IMR-90 (cell line): ENCODE results near the gene CENATAC. TPM values are rescaled to one million over a fixed set of nuclear protein-coding genes. Genes with fewer than 3 reads are reported as not detected.
"Not testable (repeated sequence)": the region's sequence is repeated elsewhere in the genome, so short reads cannot be mapped to it uniquely, and the experiment has no call there.

Experiments used
- ATAC-seq: fragments of 200-7000 bp; cut with Tn5 transposase; 2 replicates; pipeline ENCODE4 v1.9.1; 2020; ENCODE audit warnings: low read depth, mild to moderate bottlenecking, moderate library complexity
- BruUV-seq: library from RNA; stranded (reverse); fragments of 400-500 nt; replicated peaks from 2 replicates; lab custom pipeline; 2021; lab: Mats Ljungman, UMichigan
- CTCF ChIA-PET: fragments of 300-600 bp; formaldehyde crosslinking; extraction: SDS; loops from one replicate; lab custom pipeline; 2021; ENCODE audit warnings: antibody characterized with exemption; lab: Yijun Ruan, JAX
- POLR2A ChIA-PET: fragments of 300-600 bp; sonication (Branson Sonifier 250); formaldehyde crosslinking; loops from one replicate; lab custom pipeline; 2022; ENCODE audit warnings: antibody characterized with exemption; ENCODE audit not compliant: unreplicated experiment; lab: Charles Lee
- DNase-seq: peaks from one replicate; pipeline ENCODE4 v3.0.0; 2013
- H2AFZ ChIP-seq: replicated peaks from 2 replicates; pipeline ENCODE3; 2013; ENCODE audit warnings: low read length, mild to moderate bottlenecking; ENCODE audit not compliant: poor library complexity
- H2AK5ac ChIP-seq: 2 replicates; pipeline ENCODE4 v1.6.1; 2013; ENCODE audit warnings: low read depth, low read length, inconsistent platforms
- H2AK9ac ChIP-seq: replicated peaks from 2 replicates; pipeline ENCODE3; 2013; ENCODE audit warnings: mild to moderate bottlenecking, low read depth, low read length, moderate library complexity; ENCODE audit not compliant: poor library complexity
- H2BK120ac ChIP-seq: 2 replicates; pipeline ENCODE4 v1.6.1; 2013; ENCODE audit warnings: low read depth, low read length, inconsistent platforms
- H2BK15ac ChIP-seq: 3 replicates; pipeline ENCODE4 v1.6.1; 2013; ENCODE audit warnings: low read depth, low read length, inconsistent platforms
- H2BK20ac ChIP-seq: 2 replicates; pipeline ENCODE4 v1.6.1; 2013; ENCODE audit warnings: low read depth, mild to moderate bottlenecking, inconsistent platforms, low read length, moderate library complexity
- H2BK5ac ChIP-seq: 2 replicates; pipeline ENCODE4 v1.6.1; 2013; ENCODE audit warnings: mild to moderate bottlenecking, low read depth, low read length, inconsistent platforms; ENCODE audit not compliant: poor library complexity, severe bottlenecking
- H3K14ac ChIP-seq: replicated peaks from 2 replicates; pipeline ENCODE4 v1.6.1; 2013; ENCODE audit warnings: low read depth, low read length, inconsistent platforms
- H3K18ac ChIP-seq: 2 replicates; pipeline ENCODE4 v1.6.1; 2013; ENCODE audit warnings: low read depth, low read length, control low read depth
- H3K23ac ChIP-seq: 2 replicates; pipeline ENCODE4 v1.6.1; 2013; ENCODE audit warnings: low read depth, low read length, inconsistent platforms
- H3K27ac ChIP-seq: 2 replicates; pipeline ENCODE4 v1.5.1; 2013; ENCODE audit warnings: mild to moderate bottlenecking, control low read depth, low read length; ENCODE audit not compliant: insufficient read depth
- H3K27me3 ChIP-seq: 2 replicates; pipeline ENCODE4 v1.6.1; 2013; ENCODE audit warnings: low read length; ENCODE audit not compliant: control insufficient read depth, insufficient read depth
- H3K36me3 ChIP-seq: 2 replicates; pipeline ENCODE4 v1.6.1; 2013; ENCODE audit warnings: low read length, mixed read lengths; ENCODE audit not compliant: control insufficient read depth, insufficient read depth
- H3K4ac ChIP-seq: 2 replicates; pipeline ENCODE4 v1.6.1; 2013; ENCODE audit warnings: low read depth, low read length, inconsistent platforms
- H3K4me1 ChIP-seq: 2 replicates; pipeline ENCODE4 v1.6.1; 2013; ENCODE audit warnings: low read length, mixed read lengths; ENCODE audit not compliant: control insufficient read depth, insufficient read depth
- H3K4me2 ChIP-seq: 2 replicates; pipeline ENCODE4 v1.6.1; 2013; ENCODE audit warnings: low read depth, mild to moderate bottlenecking, control low read depth, low read length, moderate library complexity
- H3K4me3 ChIP-seq: 2 replicates; pipeline ENCODE4 v1.5.1; 2013; ENCODE audit warnings: low read depth, mild to moderate bottlenecking, control low read depth, low read length, moderate library complexity; ENCODE audit not compliant: insufficient read depth
- H3K56ac ChIP-seq: 2 replicates; pipeline ENCODE4 v1.6.1; 2013; ENCODE audit warnings: low read length, inconsistent platforms; ENCODE audit not compliant: insufficient read depth; ENCODE audit errors: extremely low read depth
- H3K79me1 ChIP-seq, 2 experiments: 2 replicates each; pipeline ENCODE4 v1.6.1; 2013; ENCODE audit warnings: low read length in 2 of 2, inconsistent platforms in 1 of 2, low read depth in 1 of 2
- H3K9ac ChIP-seq: 2 replicates; pipeline ENCODE4 v1.6.1; 2013; ENCODE audit warnings: low read depth, low read length, control low read depth
- H3K9me1 ChIP-seq: 2 replicates; pipeline ENCODE4 v1.6.1; 2013; ENCODE audit warnings: low read length, inconsistent platforms; ENCODE audit not compliant: insufficient read depth
- H3K9me3 ChIP-seq: 2 replicates; pipeline ENCODE4 v1.6.1; 2013; ENCODE audit warnings: low read length; ENCODE audit not compliant: control insufficient read depth, insufficient read depth
- H4K20me1 ChIP-seq: 2 replicates; pipeline ENCODE4 v1.6.1; 2013; ENCODE audit warnings: low read length, inconsistent platforms; ENCODE audit not compliant: insufficient read depth
- H4K5ac ChIP-seq: 2 replicates; pipeline ENCODE4 v1.6.1; 2013; ENCODE audit warnings: mild to moderate bottlenecking, low read depth, low read length, control low read depth
- H4K8ac ChIP-seq, 2 experiments: 2 replicates each; pipeline ENCODE4 v1.6.1; 2013; ENCODE audit warnings: low read depth in 2 of 2, low read length in 2 of 2, control low read depth in 1 of 2, inconsistent platforms in 1 of 2
- H4K91ac ChIP-seq: 2 replicates; pipeline ENCODE4 v1.6.1; 2013; ENCODE audit warnings: low read depth, low read length, inconsistent platforms; ENCODE audit not compliant: insufficient read depth
- WGBS, 2 experiments: methylation state at CpG; one replicate each; pipeline versions ENCODE4 v1.1.5 to v1.1.7; 2013; ENCODE audit warnings: missing lambda C conversion rate in 2 of 2; ENCODE audit not compliant: insufficient read length in 1 of 2; ENCODE audit errors: extremely low coverage in 2 of 2; 5-methylcytosine and 5-hydroxymethylcytosine counted together
- dilution Hi-C: fragments of 300-500 bp; cut with HindIII; formaldehyde crosslinking; loops from one replicate; pipeline ENCODE4 v1.14.3; 2018; ENCODE audit warnings: low sequenced_read_pairs; ENCODE audit not compliant: unreplicated experiment
- in situ Hi-C: fragments of 300-500 bp; cut with MboI; formaldehyde crosslinking; loops from 3 replicates; pipeline ENCODE4 v1.14.3; 2019; ENCODE audit warnings: low sequenced_read_pairs, inconsistent platforms, mixed read lengths
- intact Hi-C: fragments of 100-400 bp; cut with micrococcal nuclease; formaldehyde crosslinking; loops from 2 replicates; pipeline ENCODE4 v1.10.0; 2022
- polyA plus RNA-seq, 3 experiments: library from polyadenylated mRNA; depleted of rRNA; stranded (reverse); fragments of >200 nt; gene quantifications; 2 replicates each; pipeline ENCODE4 v1.2.3, GENCODE V29; 2012; ENCODE audit warnings: low replicate concordance in 1 of 3
- total RNA-seq: library from RNA; depleted of rRNA; stranded (reverse); fragments of >200 nt; gene quantifications from 2 replicates; pipeline ENCODE4 v1.2.3, GENCODE V29; 2012

Gene CENATAC
- total and polyA plus RNA-seq, 2 of the 4 experiments (the other 2 are of a cell fraction) = 13.1 to 16.7 TPM

GRCh38 chr11:119033421-119033820, 35.5 kb downstream of the CENATAC start:
- CTCF ChIA-PET, H3K9me1 ChIP-seq, H3K27ac ChIP-seq, H4K91ac ChIP-seq, H3K27me3 ChIP-seq, H3K4ac ChIP-seq, POLR2A ChIA-PET, H2BK15ac ChIP-seq, ATAC-seq, H3K4me1 ChIP-seq, H2BK20ac ChIP-seq, in situ Hi-C loops, BruUV-seq, H3K14ac ChIP-seq, intact Hi-C loops, H3K18ac ChIP-seq, H3K36me3 ChIP-seq, H4K20me1 ChIP-seq, H3K56ac ChIP-seq, H4K5ac ChIP-seq, DNase-seq, H4K8ac ChIP-seq, H3K4me2 ChIP-seq, H2AK5ac ChIP-seq, H2AFZ ChIP-seq, H2BK120ac ChIP-seq, dilution Hi-C loops, H3K9me3 ChIP-seq, H3K23ac ChIP-seq, H3K4me3 ChIP-seq, H3K9ac ChIP-seq, H2AK9ac ChIP-seq, H2BK5ac ChIP-seq: not testable (repeated sequence)
- no CpG with 5 or more reads among the region's 10 CpGs for WGBS, 2 experiments
- H3K79me1 ChIP-seq = peaks cover 2 to 16% of the 10 kb centered on the region in 2 experiments; a peak in 2 of 4 replicates
